ENCODE results near the gene CISH. TPM values are rescaled to one million over a fixed set of nuclear protein-coding genes. Genes with fewer than 3 reads are reported as not detected.

The CISH gene
- total and polyA plus RNA-seq, 9 of the 15 experiments (the other 6 are each of a cell fraction or from before 2014, with no cell fraction given): 1.7 to 47.7 (median 18.3) TPM

- Histone ChIP-seq H3K9me3 (replicated peaks; ENCODE audit: control insufficient read depth, insufficient read depth, low read depth, low read length) (no peaks in the 10 kb centered on the region), H3K4me2 (ENCODE audit: insufficient read depth, low read length) (no peak overlapping the region), H3K27ac (ENCODE audit: extremely low read depth, low read depth, low read length) (no peak overlapping the region), H3K4me1 (replicated peaks in 1 of 2; ENCODE audit: control insufficient read depth in 2 of 2, insufficient read depth in 2 of 2, low read length in 2 of 2) (peaks cover 0 to 14% of the 10 kb centered on the region in 2 experiments; a peak in 4 of 5 replicates), H3K27me3 (ENCODE audit: control insufficient read depth in 2 of 2, insufficient read depth in 2 of 2, low read length in 2 of 2) (no peaks in the 10 kb centered on the region), H3K79me2 (ENCODE audit: control insufficient read depth, insufficient read depth, low read length) (peaks cover 17% of the 10 kb centered on the region), H3K36me3 (ENCODE audit: control insufficient read depth, insufficient read depth, low read length) (peaks cover 18% of the 10 kb centered on the region; the same call in 1 of the 3 replicates), H2AFZ (ENCODE audit: low read depth, low read length) (no peak overlapping the region), H3K9me1 (ENCODE audit: control insufficient read depth, insufficient read depth, low read length) (peaks cover 5% of the 10 kb centered on the region), H3K9ac (ENCODE audit: insufficient read depth in 1 of 2, low read depth in 2 of 2, low read length in 2 of 2) (no peak overlapping the region), H4K20me1 (replicated peaks; ENCODE audit: control insufficient read depth, insufficient read depth, low read length) (peaks cover 24% of the 10 kb centered on the region), H3K4me3 (no peak overlapping the region)
- ATAC-seq (no peak), FAIRE-seq (no peak), DNase-seq (ENCODE audit: extremely low read depth in 1 of 4, low spot score in 3 of 4) (no peak)
- in situ Hi-C loops (cut with MboI): loop anchor here (25.0 kb wide), 1 partner anchor 1052 kb away; no protein-coding TSS in a partner anchor
- POLR2A ChIA-PET: interaction anchor here (0.5 to 1.0 kb wide), 2 partner anchors 10 to 897 kb away, joined by 3 read pairs; no protein-coding TSS in a partner anchor
- intact Hi-C loops (cut with micrococcal nuclease): no loop called here
- BruUV-seq (replicated peaks): no TSS peak
- TF ChIP-seq MXI1 (IDR thresholded peaks at IDR 0.05; ENCODE audit: low read depth, low read length) (no peak), ZFP36 (IDR thresholded peaks at IDR 0.05; ENCODE audit: low read depth, low read length, partially characterized antibody) (peak; percentile 94), RBM25 (IDR thresholded peaks at IDR 0.05; ENCODE audit: low read depth, low read length, severe bottlenecking) (peak; percentile 34), ZNF584 (CRISPR knock-in tag; IDR thresholded peaks at IDR 0.05; ENCODE audit: low read depth) (no peak)
- CTCF ChIA-PET (ENCODE audit: low intra/inter-chr PET ratio): no interaction called here
These were observed 23.5 kb upstream of the CISH start for GRCh38 chr3:50635066-50635465.

DNA sequence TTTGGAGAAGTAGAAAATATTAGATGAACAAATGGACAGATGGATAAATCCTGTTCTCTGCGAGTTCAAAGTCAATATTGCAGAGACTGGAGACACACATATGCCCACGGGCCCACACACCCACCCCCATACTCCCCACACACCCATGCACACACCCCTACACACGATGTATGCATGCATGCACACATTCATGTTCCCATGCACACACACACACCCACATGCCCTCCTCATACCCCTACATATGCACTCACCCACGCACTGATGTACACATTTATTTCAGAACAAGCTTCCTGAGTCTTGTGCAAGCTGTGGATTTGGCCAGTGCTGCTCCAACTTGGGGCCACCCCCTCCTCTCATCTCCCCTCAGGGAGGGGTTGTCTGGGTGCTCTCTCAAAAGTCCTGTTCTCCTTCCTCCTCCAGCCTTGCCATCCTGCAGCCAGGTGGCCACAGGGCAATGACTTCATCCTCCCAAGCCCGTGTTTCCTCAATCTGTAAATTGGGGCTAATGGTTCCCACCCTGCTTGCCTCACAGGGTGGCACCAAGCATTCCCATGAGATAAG is 21.7 kb upstream of the CISH start:
- Histone ChIP-seq H3K79me2 (ENCODE audit: control insufficient read depth, insufficient read depth, low read length) (peaks cover 20% of the 10 kb centered on the region), H4K20me1 (replicated peaks; ENCODE audit: control insufficient read depth, insufficient read depth, low read length) (peaks cover 23% of the 10 kb centered on the region), H3K9ac (ENCODE audit: insufficient read depth in 1 of 2, low read depth in 2 of 2, low read length in 2 of 2) (no peak overlapping the region), H3K4me1 (replicated peaks in 1 of 2; ENCODE audit: control insufficient read depth in 2 of 2, insufficient read depth in 2 of 2, low read length in 2 of 2) (peaks cover 0 to 14% of the 10 kb centered on the region in 2 experiments; a peak in 4 of 5 replicates), H3K9me3 (replicated peaks; ENCODE audit: control insufficient read depth, insufficient read depth, low read depth, low read length) (no peaks in the 10 kb centered on the region), H3K4me3 (no peak overlapping the region), H3K9me1 (ENCODE audit: control insufficient read depth, insufficient read depth, low read length) (peaks cover 2% of the 10 kb centered on the region), H3K27me3 (ENCODE audit: control insufficient read depth in 2 of 2, insufficient read depth in 2 of 2, low read length in 2 of 2) (no peaks in the 10 kb centered on the region), H3K27ac (ENCODE audit: extremely low read depth, low read depth, low read length) (no peak overlapping the region), H3K36me3 (ENCODE audit: control insufficient read depth, insufficient read depth, low read length) (peaks cover 15% of the 10 kb centered on the region; the same call in 1 of the 3 replicates), H3K4me2 (ENCODE audit: insufficient read depth, low read length) (no peak overlapping the region), H2AFZ (ENCODE audit: low read depth, low read length) (no peak overlapping the region)
- BruUV-seq (replicated peaks): no TSS peak
- in situ Hi-C loops (cut with MboI): loop anchor here (25.0 kb wide), 1 partner anchor 1054 kb away; no protein-coding TSS in a partner anchor
- 58% methylated on average over 4 of the region's 5 CpGs for WGBS (ENCODE audit: insufficient coverage, low coverage, missing lambda C conversion rate)
- ChIA-PET CTCF (ENCODE audit: low intra/inter-chr PET ratio) (no interaction called here), POLR2A (interaction anchor here (0.6 to 0.9 kb wide), 5 partner anchors 19 to 1040 kb away, joined by 3 to 4 read pairs (median 4); no protein-coding TSS in a partner anchor)
- peak; percentile 20; the same call in 1 of the 2 replicates for TF ChIP-seq EGR1 (conservative IDR thresholded peaks at IDR 0.05)
- no peak for TF ChIP-seq ZSCAN32 (CRISPR knock-in tag; IDR thresholded peaks at IDR 0.05)
- DNase-seq (ENCODE audit: extremely low read depth in 1 of 4, low spot score in 3 of 4) (no peak), FAIRE-seq (no peak), ATAC-seq (no peak)
- intact Hi-C loops (cut with micrococcal nuclease): no loop called here

Measured in K562 (cell line).